Stomach (tissue), 9 donors: ENCODE data around the gene PDE4D. TPM values are rescaled to one million over a fixed set of nuclear protein-coding genes. Genes with fewer than 3 reads are reported as not detected.

Source experiments
- DNase-seq, 2 donors: peaks; one replicate each; pipeline versions ENCODE4 v3.0.0 to v3.0.0-alpha.2; 2013 to 2019
- H3K27ac ChIP-seq, 5 donors: fragments of 200-600 bp in 4 of 5; sonication (generic) in 4 of 5; one replicate each; pipeline ENCODE4 v1.5.1; 2013 to 2019; ENCODE audit warnings: mild to moderate bottlenecking in 1 of 5, moderate library complexity in 1 of 5
- H3K27me3 ChIP-seq, 3 donors: fragments of 200-600 bp; sonication (generic); one replicate each; pipeline ENCODE4 v1.5.1; 2017 to 2019; ENCODE audit warnings: mixed run types in 1 of 3
- H3K36me3 ChIP-seq, 4 donors: fragments of 200-600 bp; sonication (generic); 1 replicate in 3 of 4; 2 replicates in 1 of 4; pipeline ENCODE4 v1.5.1; 2016 to 2019
- H3K4me1 ChIP-seq, 4 donors: fragments of 200-600 bp; sonication (generic); one replicate each; pipeline ENCODE4 v1.5.1; 2016 to 2019
- H3K4me3 ChIP-seq, 4 donors: fragments of 200-600 bp; sonication (generic) in 3 of 4; one replicate each; pipeline ENCODE4 v1.5.1; 2016 to 2019; ENCODE audit warnings: mild to moderate bottlenecking in 1 of 4
- H3K9me3 ChIP-seq, 4 donors: fragments of 200-600 bp; sonication (generic); one replicate each; pipeline ENCODE4 v1.5.1; 2016 to 2019
- EP300 ChIP-seq: sonication (generic); formaldehyde crosslinking; IDR thresholded peaks from one replicate; pipeline ENCODE4 v1.6.1; 2017; ENCODE audit warnings: antibody characterized with exemption
- POLR2A ChIP-seq, 4 donors: fragments of 450-650 bp; IDR thresholded peaks; one replicate each; pipeline ENCODE4 v1.6.1; 2016; ENCODE audit warnings: antibody characterized with exemption in 4 of 4, control low read depth in 2 of 4, mild to moderate bottlenecking in 1 of 4, moderate library complexity in 1 of 4
- POLR2AphosphoS5 ChIP-seq, 3 donors: sonication (generic); formaldehyde crosslinking; IDR thresholded peaks; one replicate each; pipeline ENCODE4 v1.6.1; 2016; ENCODE audit warnings: antibody characterized with exemption in 3 of 3
- WGBS, 5 donors: extraction: QIAGEN DNeasy Blood & Tissue Kit in 3 of 5; methylation state at CpG; one replicate each; pipeline versions ENCODE4 v1.1.5 to v1.1.7; 2013 to 2018; 5-methylcytosine and 5-hydroxymethylcytosine counted together
- intact Hi-C: fragments of 100-400 bp; cut with DNase I; formaldehyde crosslinking; loops from one replicate; pipeline ENCODE4 v1.15.1; 2023; ENCODE audit warnings: low total_unique reads
- polyA plus RNA-seq, 3 donors: library from polyadenylated mRNA; stranded (reverse); fragments of 200-250 nt; gene quantifications; one replicate each; pipeline ENCODE4 v1.2.3, GENCODE V29; 2013
- total RNA-seq, 5 donors: library from RNA; depleted of rRNA; stranded (reverse); fragments of >200 nt; gene quantifications; one replicate each; pipeline versions ENCODE4 v1.1.0 to v1.2.3, GENCODE V29; 2014 to 2016
- TF ChIP-seq, protein P1 (sequence below), 7 experiments: fragments of 450-650 bp in 4 of 7; fragments of 200-600 bp in 3 of 7; sonication (generic) in 3 of 7; IDR thresholded peaks; one replicate each; pipeline ENCODE4 v1.5.1; 2016 to 2019; ENCODE audit warnings: antibody characterized with exemption in 7 of 7, control low read depth in 2 of 7, mild to moderate bottlenecking in 1 of 7
- donor health status: healthy with polysubstance abuse.
- donor health status: Bipolar disorder and iron deficiency.
- donor health status: healthy.

PDE4D gene
- total and polyA plus RNA-seq, 8 donors: 3.1 to 147 (median 97.3) TPM

DNA sequence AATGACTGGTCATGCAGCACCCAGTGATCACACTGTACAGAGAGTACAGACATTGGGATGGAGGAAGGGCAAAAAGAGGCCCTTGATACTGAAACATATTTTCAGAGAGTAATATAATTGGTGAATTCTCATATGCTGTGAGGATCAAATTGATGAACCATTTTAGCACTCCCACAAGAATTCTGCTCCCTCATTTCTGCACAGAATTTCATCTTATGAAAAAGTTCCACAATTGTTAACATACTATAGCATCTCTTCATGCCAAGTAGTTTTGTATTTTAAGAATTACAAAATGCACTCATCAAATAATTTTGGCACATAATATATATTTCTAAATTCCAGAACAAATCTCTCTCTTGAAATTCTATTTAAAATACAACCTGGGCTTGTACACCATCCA is 351.2 kb downstream of the PDE4D start:
- intact Hi-C loops: no loop called here
- TF ChIP-seq POLR2AphosphoS5 (IDR thresholded peaks at IDR 0.05) (no peak), POLR2A (IDR thresholded peaks at IDR 0.05) (no peak), EP300 (no peak)
- TF ChIP-seq, protein P1, sequence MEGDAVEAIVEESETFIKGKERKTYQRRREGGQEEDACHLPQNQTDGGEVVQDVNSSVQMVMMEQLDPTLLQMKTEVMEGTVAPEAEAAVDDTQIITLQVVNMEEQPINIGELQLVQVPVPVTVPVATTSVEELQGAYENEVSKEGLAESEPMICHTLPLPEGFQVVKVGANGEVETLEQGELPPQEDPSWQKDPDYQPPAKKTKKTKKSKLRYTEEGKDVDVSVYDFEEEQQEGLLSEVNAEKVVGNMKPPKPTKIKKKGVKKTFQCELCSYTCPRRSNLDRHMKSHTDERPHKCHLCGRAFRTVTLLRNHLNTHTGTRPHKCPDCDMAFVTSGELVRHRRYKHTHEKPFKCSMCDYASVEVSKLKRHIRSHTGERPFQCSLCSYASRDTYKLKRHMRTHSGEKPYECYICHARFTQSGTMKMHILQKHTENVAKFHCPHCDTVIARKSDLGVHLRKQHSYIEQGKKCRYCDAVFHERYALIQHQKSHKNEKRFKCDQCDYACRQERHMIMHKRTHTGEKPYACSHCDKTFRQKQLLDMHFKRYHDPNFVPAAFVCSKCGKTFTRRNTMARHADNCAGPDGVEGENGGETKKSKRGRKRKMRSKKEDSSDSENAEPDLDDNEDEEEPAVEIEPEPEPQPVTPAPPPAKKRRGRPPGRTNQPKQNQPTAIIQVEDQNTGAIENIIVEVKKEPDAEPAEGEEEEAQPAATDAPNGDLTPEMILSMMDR (IDR thresholded peaks at IDR 0.05): no peak
- no peak overlapping the region for H3K27ac ChIP-seq
- peaks cover 2 to 61% (median 39%) of the 10 kb centered on the region in 4 donors for H3K4me1 ChIP-seq
- no peaks in the 10 kb centered on the region for H3K27me3 ChIP-seq
- no peak overlapping the region for H3K4me3 ChIP-seq
- no peaks in the 10 kb centered on the region for H3K9me3 ChIP-seq
- DNase-seq: no peak
- H3K36me3 ChIP-seq: no peaks in the 10 kb centered on the region

DNA sequence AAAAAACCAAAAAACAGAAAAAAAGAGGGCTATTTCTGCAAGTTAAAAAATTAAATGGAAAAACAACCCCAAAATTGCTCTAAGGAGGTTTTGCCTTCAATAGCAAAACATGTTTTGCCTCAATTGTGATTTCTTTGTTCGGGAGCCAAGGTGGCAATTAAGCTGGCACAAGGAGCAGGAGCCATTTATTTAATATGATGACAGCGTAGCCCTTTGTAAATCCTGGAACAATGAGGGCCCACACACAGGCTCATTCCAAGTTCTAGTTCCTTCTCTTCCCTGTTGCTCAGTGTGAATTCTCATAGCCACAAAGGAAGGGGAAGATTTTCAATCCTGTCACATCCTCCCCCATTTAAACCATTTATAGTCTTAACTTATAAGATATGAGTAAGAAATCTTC is 353.2 kb downstream of the PDE4D start:
- Histone ChIP-seq H3K36me3 (no peaks in the 10 kb centered on the region), H3K27me3 (no peaks in the 10 kb centered on the region), H3K4me3 (no peak overlapping the region), H3K9me3 (no peaks in the 10 kb centered on the region), H3K4me1 (peaks cover 2 to 61% (median 39%) of the 10 kb centered on the region in 4 donors), H3K27ac (no peak overlapping the region)
- peak; percentile 28 to 55 for DNase-seq
- intact Hi-C loops: no loop called here
- TF ChIP-seq, protein P1 (IDR thresholded peaks at IDR 0.05): no peak
- WGBS, 5 donors: 25 to 33% (median 30%) methylated on average over 2 of the region's 2 CpGs

DNA sequence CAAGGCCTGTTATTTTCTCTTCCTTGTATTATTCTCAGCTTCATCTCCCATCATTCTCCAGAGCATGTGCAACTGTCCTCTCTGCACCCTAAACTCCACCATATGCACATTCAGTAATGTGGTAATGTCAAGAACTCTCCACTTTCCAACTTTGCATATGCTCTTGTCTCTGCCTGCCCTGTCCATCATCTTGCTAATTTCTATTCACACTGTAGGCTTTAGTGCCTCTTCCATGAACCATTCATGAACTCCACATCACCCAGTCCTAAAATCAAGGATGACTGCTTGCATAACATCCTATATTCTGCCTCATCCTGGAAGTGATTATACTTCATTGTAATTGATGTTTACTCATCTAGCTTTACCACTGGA is 354.8 kb downstream of the PDE4D start:
- no peak for DNase-seq
- no peak for TF ChIP-seq POLR2A (IDR thresholded peaks at IDR 0.05)
- no peak for TF ChIP-seq POLR2AphosphoS5 (IDR thresholded peaks at IDR 0.05)
- TF ChIP-seq, protein P1 (IDR thresholded peaks at IDR 0.05): no peak
- TF ChIP-seq EP300: no peak
- Histone ChIP-seq H3K27me3 (no peaks in the 10 kb centered on the region), H3K4me3 (no peak overlapping the region), H3K4me1 (peaks cover 2 to 55% (median 31%) of the 10 kb centered on the region in 4 donors), H3K9me3 (no peaks in the 10 kb centered on the region), H3K27ac (no peak overlapping the region), H3K36me3 (no peaks in the 10 kb centered on the region)
- intact Hi-C loops: no loop called here

DNA sequence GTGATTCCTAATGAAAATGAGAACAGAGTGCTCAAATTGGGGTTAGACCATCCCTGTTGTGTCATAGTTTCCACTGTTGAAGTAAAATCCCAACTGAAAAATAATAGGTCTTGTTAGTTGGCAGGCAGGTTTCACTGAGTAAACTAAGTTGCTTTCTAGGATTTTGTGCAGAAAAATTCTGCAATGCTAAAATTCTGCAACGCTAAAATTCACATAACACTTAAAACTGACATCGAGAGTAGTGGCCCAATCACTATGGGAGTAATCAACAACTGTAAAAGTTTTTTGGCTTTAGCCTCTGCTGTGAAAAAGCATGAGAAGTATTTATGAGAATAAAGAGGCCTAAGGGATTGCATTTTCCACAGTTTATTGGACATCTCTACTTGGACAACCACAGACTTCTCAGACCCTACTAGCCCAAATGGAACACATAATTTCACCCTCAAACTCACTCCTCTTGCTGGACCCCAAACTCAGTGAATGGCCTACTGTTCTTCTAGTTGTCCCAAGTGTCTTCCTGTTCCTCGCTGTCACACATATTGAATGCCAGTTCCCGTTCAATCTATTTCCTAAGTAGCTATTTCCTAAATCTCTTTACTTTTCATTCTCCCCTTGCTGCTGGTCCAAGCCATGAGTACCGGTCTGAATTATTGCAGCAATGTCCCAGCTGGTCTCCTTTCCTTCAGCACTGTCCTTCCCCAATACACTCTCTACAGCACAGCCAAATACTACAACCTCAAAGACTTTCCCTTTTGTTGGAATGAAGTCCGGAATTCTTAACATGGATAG is 355.4 kb downstream of the PDE4D start:
- 75 to 91% (median 90%) methylated on average over 6 of the region's 6 CpGs for WGBS, 5 donors
- Histone ChIP-seq H3K27me3 (no peaks in the 10 kb centered on the region), H3K36me3 (no peaks in the 10 kb centered on the region), H3K4me1 (peaks cover 2 to 49% (median 27%) of the 10 kb centered on the region in 4 donors), H3K27ac (no peak overlapping the region), H3K9me3 (no peaks in the 10 kb centered on the region), H3K4me3 (no peak overlapping the region)
- intact Hi-C loops: no loop called here
- no peak for TF ChIP-seq POLR2AphosphoS5 (IDR thresholded peaks at IDR 0.05)
- TF ChIP-seq, protein P1 (IDR thresholded peaks at IDR 0.05): no peak
- TF ChIP-seq EP300: no peak
- no peak for TF ChIP-seq POLR2A (IDR thresholded peaks at IDR 0.05)
- peak in 1 of 2 donors; percentile 18 for DNase-seq
